Mesodermal cell (in vitro differentiated cells): ENCODE data around the gene FTO.

Experiments
- H3K27ac ChIP-seq: 2 replicates; pipeline ENCODE4 v1.7.0; 2013; ENCODE audit warnings: mild to moderate bottlenecking, low read depth, low read length, moderate library complexity; ENCODE audit not compliant: severe bottlenecking
- H3K36me3 ChIP-seq: 2 replicates; pipeline ENCODE4 v1.7.1; 2013; ENCODE audit warnings: mild to moderate bottlenecking, low read length, moderate library complexity; ENCODE audit not compliant: control insufficient read depth, insufficient read depth
- H3K4me1 ChIP-seq: one replicate; pipeline ENCODE4 v1.7.1; 2013; ENCODE audit warnings: mild to moderate bottlenecking, low read length; ENCODE audit not compliant: insufficient read depth, control insufficient read depth, poor library complexity, severe bottlenecking
- H3K4me3 ChIP-seq: 2 replicates; pipeline ENCODE4 v1.7.0; 2013; ENCODE audit warnings: low read length, control low read depth, mild to moderate bottlenecking; ENCODE audit not compliant: insufficient read depth, poor library complexity, severe bottlenecking; ENCODE audit errors: extremely low read depth
- H3K9me3 ChIP-seq: 2 replicates; pipeline ENCODE4 v1.7.1; 2013; ENCODE audit warnings: mild to moderate bottlenecking, low read length, moderate library complexity; ENCODE audit not compliant: control insufficient read depth
- WGBS, 2 experiments: methylation state at CpG; one replicate each; pipeline ENCODE4 v1.1.5; 2013; ENCODE audit warnings: missing lambda C conversion rate in 2 of 2; ENCODE audit not compliant: insufficient coverage in 2 of 2; 5-methylcytosine and 5-hydroxymethylcytosine counted together

The FTO gene

GRCh38 chr16:54076006-54076504, 372.1 kb downstream of the FTO start:
- H3K27ac ChIP-seq = no peak overlapping the region
- no peaks in the 10 kb centered on the region for H3K4me1 ChIP-seq
- no peak overlapping the region for H3K4me3 ChIP-seq
- WGBS, 2 experiments = 67% methylated on average over 1 of the region's 3 CpGs; no CpG with 5 or more reads in 1 of the 2 experiments
- no peaks in the 10 kb centered on the region for H3K9me3 ChIP-seq
- no peaks in the 10 kb centered on the region for H3K36me3 ChIP-seq

- no peak overlapping the region for H3K27ac ChIP-seq
- H3K36me3 ChIP-seq = no peaks in the 10 kb centered on the region
- no peak overlapping the region for H3K4me3 ChIP-seq
- no peaks in the 10 kb centered on the region for H3K9me3 ChIP-seq
- H3K4me1 ChIP-seq = no peaks in the 10 kb centered on the region
- WGBS, 2 experiments = 82 to 88% methylated on average over 7 to 8 of the region's 9 CpGs
These were observed 373.3 kb downstream of the FTO start for GRCh38 chr16:54077050-54077821.

- Histone ChIP-seq H3K9me3 (no peaks in the 10 kb centered on the region), H3K4me3 (no peak overlapping the region), H3K27ac (no peak overlapping the region), H3K36me3 (no peaks in the 10 kb centered on the region), H3K4me1 (no peaks in the 10 kb centered on the region)
- 71 to 100% methylated on average over 1 to 2 of the region's 7 CpGs for WGBS, 2 experiments
These were observed 376.6 kb downstream of the FTO start for GRCh38 chr16:54080524-54081008.

GRCh38 chr16:54086791-54087190, 382.8 kb downstream of the FTO start:
- Histone ChIP-seq H3K4me3 (no peak overlapping the region), H3K36me3 (no peaks in the 10 kb centered on the region)
- WGBS, 2 experiments = 89 to 99% methylated on average over 4 of the region's 4 CpGs

GRCh38 chr16:54090602-54091001, 386.6 kb downstream of the FTO start:
- WGBS, 2 experiments = 93 to 95% methylated on average over 2 to 6 of the region's 6 CpGs
- H3K27ac ChIP-seq = no peak overlapping the region

More at GRCh38 chr16:54086791-54087190, 382.8 kb downstream of the FTO start:
- no peak overlapping the region for H3K27ac ChIP-seq
- no peaks in the 10 kb centered on the region for H3K9me3 ChIP-seq
- no peaks in the 10 kb centered on the region for H3K4me1 ChIP-seq

GRCh38 chr16:54093281-54093680, 389.3 kb downstream of the FTO start:
- Histone ChIP-seq H3K36me3 (peaks cover 4% of the 10 kb centered on the region), H3K4me3 (no peak overlapping the region), H3K4me1 (no peaks in the 10 kb centered on the region), H3K27ac (no peak overlapping the region), H3K9me3 (no peaks in the 10 kb centered on the region)
- 90 to 92% methylated on average over 13 of the region's 13 CpGs for WGBS, 2 experiments

More at GRCh38 chr16:54090602-54091001, 386.6 kb downstream of the FTO start:
- no peaks in the 10 kb centered on the region for H3K4me1 ChIP-seq
- no peaks in the 10 kb centered on the region for H3K9me3 ChIP-seq
- H3K4me3 ChIP-seq = no peak overlapping the region
- H3K36me3 ChIP-seq = no peaks in the 10 kb centered on the region

GRCh38 chr16:54094641-54095040, 390.7 kb downstream of the FTO start:
- no peak overlapping the region for H3K27ac ChIP-seq
- H3K4me3 ChIP-seq = no peak overlapping the region
- no peaks in the 10 kb centered on the region for H3K9me3 ChIP-seq
- 96 to 100% methylated on average over 1 to 6 of the region's 10 CpGs for WGBS, 2 experiments
- H3K4me1 ChIP-seq = no peaks in the 10 kb centered on the region
- peaks cover 4% of the 10 kb centered on the region for H3K36me3 ChIP-seq

GRCh38 chr16:54096607-54097006, 392.7 kb downstream of the FTO start:
- WGBS, 2 experiments = 100% methylated on average over 1 of the region's 2 CpGs
- H3K27ac ChIP-seq = no peak overlapping the region
- H3K4me1 ChIP-seq = no peaks in the 10 kb centered on the region
- H3K4me3 ChIP-seq = no peak overlapping the region
- H3K9me3 ChIP-seq = no peaks in the 10 kb centered on the region
- peaks cover 4% of the 10 kb centered on the region for H3K36me3 ChIP-seq

GRCh38 chr16:54097774-54098173, 393.8 kb downstream of the FTO start:
- whole genome bisulfite sequencing, 2 experiments = 90 to 95% methylated on average over 1 to 3 of the region's 3 CpGs
- Histone ChIP-seq H3K36me3 (peaks cover 4% of the 10 kb centered on the region), H3K4me1 (no peaks in the 10 kb centered on the region), H3K4me3 (no peak overlapping the region), H3K27ac (no peak overlapping the region), H3K9me3 (no peaks in the 10 kb centered on the region)

GRCh38 chr16:54098247-54098646, 394.3 kb downstream of the FTO start:
- 83 to 100% methylated on average over 1 to 2 of the region's 2 CpGs for WGBS, 2 experiments
- H3K36me3 ChIP-seq = peaks cover 4% of the 10 kb centered on the region
- H3K27ac ChIP-seq = no peak overlapping the region
- H3K9me3 ChIP-seq = no peaks in the 10 kb centered on the region
- no peak overlapping the region for H3K4me3 ChIP-seq
- H3K4me1 ChIP-seq = no peaks in the 10 kb centered on the region

GRCh38 chr16:54099627-54100026, 395.7 kb downstream of the FTO start:
- Histone ChIP-seq H3K36me3 (peaks cover 4% of the 10 kb centered on the region), H3K4me3 (no peak overlapping the region), H3K9me3 (no peaks in the 10 kb centered on the region), H3K27ac (no peak overlapping the region), H3K4me1 (no peaks in the 10 kb centered on the region)
- 94 to 100% methylated on average over 2 to 3 of the region's 5 CpGs for WGBS, 2 experiments
